HG03460 (cell line): ENCODE measurements around the gene MEGF9.
"Not testable (repeated sequence)": the region's sequence is repeated elsewhere in the genome, so short reads cannot be mapped to it uniquely, and the experiment has no call there.

Experiments used
- ATAC-seq: cut with Tn5 transposase; IDR thresholded peaks from one replicate; pipeline ENCODE4 v1.9.1; 2021; ENCODE audit not compliant: unreplicated experiment

Gene MEGF9

GRCh38 chr9:120579139-120580050, 134.9 kb downstream of the MEGF9 start:
- ATAC-seq: peak; percentile 26

- ATAC-seq: no peak
These were observed 139.8 kb downstream of the MEGF9 start for GRCh38 chr9:120574473-120574872.

- no peak for ATAC-seq
These were observed 141.8 kb downstream of the MEGF9 start for GRCh38 chr9:120572472-120572871.

GRCh38 chr9:120571443-120572257, 142.6 kb downstream of the MEGF9 start:
- no peak for ATAC-seq

GRCh38 chr9:120570296-120570695, 144.0 kb downstream of the MEGF9 start:
- ATAC-seq: no peak

- ATAC-seq: no peak
These were observed 144.7 kb downstream of the MEGF9 start for GRCh38 chr9:120569556-120569955.

GRCh38 chr9:120568816-120569215, 145.5 kb downstream of the MEGF9 start:
- no peak for ATAC-seq

- no peak for ATAC-seq
These were observed 146.4 kb downstream of the MEGF9 start for GRCh38 chr9:120567874-120568273.

- ATAC-seq: no peak
These were observed 147.2 kb downstream of the MEGF9 start for GRCh38 chr9:120567081-120567480.

GRCh38 chr9:120564589-120564988, 149.7 kb downstream of the MEGF9 start:
- no peak for ATAC-seq

GRCh38 chr9:120562861-120563443, 151.3 kb downstream of the MEGF9 start:
- no peak for ATAC-seq

GRCh38 chr9:120561709-120562108, 152.6 kb downstream of the MEGF9 start:
- ATAC-seq: no peak

GRCh38 chr9:120559546-120559945, 154.7 kb downstream of the MEGF9 start:
- no peak for ATAC-seq

- ATAC-seq: no peak
These were observed 155.8 kb downstream of the MEGF9 start for GRCh38 chr9:120558454-120558853.

GRCh38 chr9:120557205-120557604, 157.1 kb downstream of the MEGF9 start:
- no peak for ATAC-seq

- no peak for ATAC-seq
These were observed 157.5 kb downstream of the MEGF9 start for GRCh38 chr9:120556775-120557174.

- no peak for ATAC-seq
These were observed 158.4 kb downstream of the MEGF9 start for GRCh38 chr9:120555839-120556238.

- ATAC-seq: not testable (repeated sequence)
These were observed 162.0 kb downstream of the MEGF9 start for GRCh38 chr9:120552210-120552704.
